HepG2 (cell line): ENCODE data around the gene ATP8A1. TPM values are rescaled to one million over a fixed set of nuclear protein-coding genes. Genes with fewer than 3 reads are reported as not detected.

ENCODE experiments used
- ATAC-seq: fragments of 200-7000 bp; cut with Tn5 transposase; 3 replicates; pipeline ENCODE4 v1.9.1; 2020; ENCODE audit warnings: mild to moderate bottlenecking, moderate library complexity
- BruUV-seq: library from RNA; stranded (reverse); fragments of 400-500 nt; replicated peaks from 2 replicates; lab custom pipeline; 2021; lab: Mats Ljungman, UMichigan
- CTCF ChIA-PET: fragments of 300-600 bp; formaldehyde crosslinking; extraction: SDS; loops from one replicate; lab custom pipeline; 2021; ENCODE audit warnings: low total read pairs, inconsistent platforms, low intra/inter-chr PET ratio; lab: Yijun Ruan, JAX
- POLR2A ChIA-PET: fragments of 350-600 bp; sonication (Branson Sonifier 250); formaldehyde crosslinking; loops from one replicate; lab custom pipeline; 2020; ENCODE audit warnings: antibody characterized with exemption, inconsistent platforms; lab: Yijun Ruan, JAX
- DNase-seq: peaks from one replicate; pipeline ENCODE4 v3.0.0-alpha.2; 2015; ENCODE audit warnings: low spot score
- FAIRE-seq: peaks from 3 replicates; lab custom pipeline; 2011; peaks lifted over from hg19 to GRCh38; lab: Jason Lieb, UNC
- H2AFZ ChIP-seq: one replicate; pipeline ENCODE4 v1.6.1; 2011; ENCODE audit warnings: low read length, inconsistent platforms
- H3K27ac ChIP-seq: fragments of 300-600 bp; 3 replicates; pipeline ENCODE4 v1.8.0; 2011; ENCODE audit warnings: mixed run types, mild to moderate bottlenecking, mixed read lengths, low read length, inconsistent platforms; ENCODE audit not compliant: insufficient read depth; ENCODE audit errors: extremely low read length
- H3K27me3 ChIP-seq, 2 experiments: fragments of 200-600 bp in 1 of 2; 2 replicates in 1 of 2; 3 replicates in 1 of 2; pipeline versions ENCODE4 v1.6.0 to v1.8.0; 2011; ENCODE audit warnings: low read length in 2 of 2, mild to moderate bottlenecking in 2 of 2, moderate library complexity in 2 of 2, inconsistent platforms in 1 of 2; ENCODE audit not compliant: insufficient read depth in 2 of 2, control insufficient read depth in 1 of 2
- H3K36me3 ChIP-seq, 2 experiments: fragments of 200-600 bp in 1 of 2; replicated peaks in 1 of 2; 2 replicates in 1 of 2; 3 replicates in 1 of 2; pipeline versions ENCODE4 v1.5.1 to v1.8.0; 2011; ENCODE audit warnings: low read length in 2 of 2, inconsistent platforms in 1 of 2; ENCODE audit not compliant: insufficient read depth in 2 of 2, control insufficient read depth in 1 of 2
- H3K4me1 ChIP-seq: 2 replicates; pipeline ENCODE4 v1.5.1; 2012; ENCODE audit warnings: low read length, inconsistent platforms; ENCODE audit not compliant: insufficient read depth
- H3K4me2 ChIP-seq: 2 replicates; pipeline ENCODE4 v1.6.0; 2011; ENCODE audit warnings: low read depth, low read length, inconsistent platforms
- H3K4me3 ChIP-seq, 3 experiments: fragments of 200-600 bp in 1 of 3; sonication (generic), shearing (Covaris generic) in 1 of 3; replicated peaks in 1 of 3; 2 replicates each; pipeline ENCODE4 v1.5.1; 2011 to 2016; ENCODE audit warnings: low read length in 3 of 3, inconsistent platforms in 2 of 3, low read depth in 2 of 3, mild to moderate bottlenecking in 2 of 3, control low read depth in 1 of 3, mixed read lengths in 1 of 3; ENCODE audit not compliant: insufficient read depth in 1 of 3
- H3K79me2 ChIP-seq: one replicate; pipeline ENCODE4 v1.6.1; 2011; ENCODE audit warnings: low read length, inconsistent platforms; ENCODE audit not compliant: insufficient read depth
- H3K9ac ChIP-seq: 2 replicates; pipeline ENCODE4 v1.6.0; 2011; ENCODE audit warnings: mild to moderate bottlenecking, low read depth, low read length, inconsistent platforms; ENCODE audit not compliant: insufficient read depth
- H3K9me3 ChIP-seq: 2 replicates; pipeline ENCODE4 v1.5.1; 2012; ENCODE audit warnings: mild to moderate bottlenecking, low read length
- H4K20me1 ChIP-seq: 2 replicates; pipeline ENCODE4 v1.6.0; 2011; ENCODE audit warnings: inconsistent platforms, mild to moderate bottlenecking, low read length, moderate library complexity; ENCODE audit not compliant: insufficient read depth
- ATM ChIP-seq: fragments of 450-650 bp; IDR thresholded peaks from 2 replicates; pipeline ENCODE4 v1.7.1; 2017; ENCODE audit warnings: mild to moderate bottlenecking, borderline replicate concordance
- SP5 ChIP-seq: IDR thresholded peaks from 2 replicates; pipeline ENCODE4 v1.6.1; 2016; ENCODE audit warnings: low read depth, borderline replicate concordance
- TCF7 ChIP-seq: sonication (generic); IDR thresholded peaks from 2 replicates; pipeline ENCODE4 v1.6.1; 2016; ENCODE audit warnings: antibody characterized with exemption, low read depth
- USF2 ChIP-seq, 2 experiments: sonication (generic) in 1 of 2; formaldehyde crosslinking in 1 of 2; IDR thresholded peaks; 2 replicates each; pipeline versions ENCODE4 v1.5.1 to v1.6.1; 2011 to 2020; ENCODE audit warnings: borderline replicate concordance in 1 of 2, low read depth in 1 of 2, low read length in 1 of 2, mild to moderate bottlenecking in 1 of 2, missing genetic modification reagents in 1 of 2, moderate library complexity in 1 of 2
- WGBS: methylation state at CpG from one replicate; pipeline ENCODE4 v1.1.6; 2017; ENCODE audit warnings: low lambda C conversion rate; 5-methylcytosine and 5-hydroxymethylcytosine counted together
- in situ Hi-C: cut with HindIII; loops from 2 replicates; pipeline ENCODE4 v1.10.0; 2017; ENCODE audit warnings: low pct_unique_long_range_greater_than_20kb; ENCODE audit not compliant: extremely low pct_ligation_motif_present
- intact Hi-C: fragments of 100-400 bp; cut with micrococcal nuclease; formaldehyde crosslinking; loops from one replicate; pipeline ENCODE4 v1.10.0; 2022; ENCODE audit not compliant: unreplicated experiment
- polyA plus RNA-seq, 8 experiments: library from polyadenylated mRNA; depleted of rRNA in 3 of 8; stranded (reverse) in 7 of 8; unstranded in 1 of 8; fragments of >200 nt; fragmentation: Illumina TruSeq in 4 of 8; extraction: Trizol in 4 of 8; gene quantifications; 2 replicates each; pipeline versions ENCODE4 v1.2.1 to v1.2.3, GENCODE V29; 2011 to 2016; ENCODE audit warnings: low read depth in 4 of 8, missing spikeins in 1 of 8, mixed read lengths in 1 of 8; ENCODE audit not compliant: insufficient read depth in 1 of 8
- total RNA-seq, 5 experiments: library from RNA; depleted of rRNA; stranded (reverse); fragments of >200 nt; fragmentation: Illumina TruSeq; extraction: Trizol; gene quantifications; 2 replicates each; pipeline ENCODE4 v1.2.3, GENCODE V29; 2016; ENCODE audit warnings: low read depth in 1 of 5

Gene ATP8A1
- total and polyA plus RNA-seq, 2 of the 13 experiments (the other 11 are each of a cell fraction or from before 2014, with no cell fraction given): 1.7 to 6.2 TPM

- DNase-seq (no peak), ATAC-seq (no peak), FAIRE-seq (no peak)
- Histone ChIP-seq H2AFZ (no peak overlapping the region), H3K27ac (no peak overlapping the region), H3K27me3 (no peaks in the 10 kb centered on the region), H3K4me2 (no peak overlapping the region), H3K9me3 (no peaks in the 10 kb centered on the region), H4K20me1 (no peaks in the 10 kb centered on the region), H3K36me3 (no peaks in the 10 kb centered on the region), H3K4me1 (no peaks in the 10 kb centered on the region), H3K4me3 (no peak overlapping the region), H3K9ac (no peak overlapping the region), H3K79me2 (no peaks in the 10 kb centered on the region)
- BruUV-seq: no TSS peak
- ChIA-PET POLR2A (no interaction called here), CTCF (no interaction called here)
- intact Hi-C loops (no loop called here), in situ Hi-C loops (no loop called here)
- WGBS: 71% methylated on average over 7 of the region's 7 CpGs
- TF ChIP-seq TCF7: no peak
Observed at GRCh38 chr4:42436928-42437565, 219.9 kb downstream of the ATP8A1 start.

- Histone ChIP-seq H3K36me3 (no peaks in the 10 kb centered on the region), H4K20me1 (no peaks in the 10 kb centered on the region), H3K9ac (no peak overlapping the region), H3K79me2 (no peaks in the 10 kb centered on the region), H2AFZ (no peak overlapping the region), H3K27me3 (no peaks in the 10 kb centered on the region), H3K27ac (no peak overlapping the region), H3K9me3 (no peaks in the 10 kb centered on the region), H3K4me1 (no peaks in the 10 kb centered on the region), H3K4me3 (no peak overlapping the region), H3K4me2 (no peak overlapping the region)
- ChIA-PET CTCF (no interaction called here), POLR2A (no interaction called here)
- in situ Hi-C loops (no loop called here), intact Hi-C loops (no loop called here)
- TF ChIP-seq ATM: no peak
- no peak for TF ChIP-seq SP5
- TF ChIP-seq USF2 (IDR thresholded peaks at IDR 0.05; ENCODE audit: low read depth, low read length): no peak
- no peak for TF ChIP-seq USF2 (CRISPR knock-in tag; IDR thresholded peaks at IDR 0.05; ENCODE audit: borderline replicate concordance)
- ATAC-seq (no peak), FAIRE-seq (no peak), DNase-seq (no peak)
- 54% methylated on average over 2 of the region's 2 CpGs for WGBS
- no TSS peak for BruUV-seq
Observed at GRCh38 chr4:42428036-42428435, 228.9 kb downstream of the ATP8A1 start.
